T-helper 1 cell treated with Interleukin-12 subunit alpha and Interleukin-12 subunit beta and Interleukin-4 antibody, amounts not matched to agents 30 ng/mL and 1 ng/mL, for 36 hours (primary cell): ENCODE measurements around the gene ARHGAP42. TPM values are rescaled to one million over a fixed set of nuclear protein-coding genes. Genes with fewer than 3 reads are reported as not detected.

Source experiments
- intact Hi-C: fragments of 100-400 bp; cut with micrococcal nuclease; formaldehyde crosslinking; loops from one replicate; pipeline ENCODE4 v1.15.1; 2024
- total RNA-seq: library from RNA; stranded (reverse); gene quantifications from 2 replicates; pipeline ENCODE4 v1.2.3, GENCODE V29; 2022

ARHGAP42 gene
- total RNA-seq, 1 donor from 2014 or later, result 0.25 TPM

DNA sequence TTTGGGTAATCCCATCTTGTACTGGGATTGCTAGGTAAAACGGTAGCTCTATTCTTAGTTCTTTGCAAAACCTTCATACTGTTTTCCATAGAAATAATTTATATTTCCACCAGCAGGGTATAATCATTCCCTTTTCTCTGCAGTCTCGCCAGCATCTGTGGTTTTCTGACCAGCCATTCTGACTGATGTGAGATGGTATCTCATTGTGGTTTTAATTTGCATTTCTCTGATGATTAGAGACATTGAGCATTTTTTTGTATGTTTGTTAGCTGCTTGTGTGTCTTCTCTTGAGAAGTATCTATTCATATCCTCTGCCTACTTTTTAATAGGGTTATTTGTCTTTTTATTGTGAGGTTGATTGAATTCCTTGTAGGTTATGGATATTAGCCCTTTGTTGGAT, 221.7 kb downstream of the ARHGAP42 start:
- intact Hi-C loops, result no loop called here

DNA sequence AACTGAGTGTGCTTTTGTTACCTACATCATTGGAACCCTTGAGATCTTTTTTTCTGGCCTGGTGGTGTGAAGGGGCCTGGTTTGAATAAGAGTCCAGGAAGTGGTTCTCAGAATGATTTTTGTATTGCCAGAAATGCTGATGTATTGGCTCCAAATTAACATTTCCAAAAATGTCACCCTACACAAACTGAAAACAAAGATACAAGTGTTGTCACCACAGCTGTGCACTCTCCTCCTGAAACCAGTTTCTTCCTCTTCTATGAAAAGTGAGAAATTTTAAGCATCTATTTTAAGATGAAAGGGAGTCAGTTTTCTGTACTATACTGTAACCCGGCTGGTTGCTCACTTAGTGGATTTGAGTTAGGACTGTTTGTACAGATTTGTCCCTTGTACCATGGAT, 223.7 kb downstream of the ARHGAP42 start:
- intact Hi-C loops, result no loop called here

DNA sequence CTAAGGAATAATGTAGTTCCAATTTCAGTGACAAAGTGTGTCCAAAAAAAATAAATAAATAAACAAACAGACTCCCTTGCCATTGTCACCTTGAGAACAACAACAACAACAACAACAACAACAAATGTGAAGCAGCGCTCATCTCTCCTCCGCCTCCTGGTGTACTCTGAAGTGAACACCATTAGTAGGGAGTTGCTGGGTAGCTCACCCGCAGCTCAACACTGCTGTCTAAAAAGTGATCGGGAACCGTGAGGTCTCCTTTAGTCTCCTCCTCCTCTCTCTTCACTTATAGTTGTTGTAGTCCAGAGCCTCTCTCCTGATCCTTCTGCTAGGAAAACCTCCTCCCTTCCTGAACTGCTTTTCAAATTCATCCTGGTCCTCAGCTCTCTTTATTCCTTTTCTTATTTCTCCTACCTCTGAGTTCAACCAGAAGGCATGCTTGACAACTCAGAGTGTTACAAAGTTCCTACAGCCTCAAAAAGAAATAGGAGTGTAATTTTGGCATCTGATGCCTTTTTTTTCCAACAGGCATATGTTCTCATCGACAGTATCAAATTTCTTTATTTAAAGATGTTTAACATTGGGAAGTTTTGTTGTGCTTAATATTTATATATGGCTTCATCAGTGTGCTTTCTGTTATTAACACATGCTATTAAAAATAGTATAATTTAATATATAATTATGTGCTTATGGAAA, 227.5 kb downstream of the ARHGAP42 start:
- intact Hi-C loops, result no loop called here

DNA sequence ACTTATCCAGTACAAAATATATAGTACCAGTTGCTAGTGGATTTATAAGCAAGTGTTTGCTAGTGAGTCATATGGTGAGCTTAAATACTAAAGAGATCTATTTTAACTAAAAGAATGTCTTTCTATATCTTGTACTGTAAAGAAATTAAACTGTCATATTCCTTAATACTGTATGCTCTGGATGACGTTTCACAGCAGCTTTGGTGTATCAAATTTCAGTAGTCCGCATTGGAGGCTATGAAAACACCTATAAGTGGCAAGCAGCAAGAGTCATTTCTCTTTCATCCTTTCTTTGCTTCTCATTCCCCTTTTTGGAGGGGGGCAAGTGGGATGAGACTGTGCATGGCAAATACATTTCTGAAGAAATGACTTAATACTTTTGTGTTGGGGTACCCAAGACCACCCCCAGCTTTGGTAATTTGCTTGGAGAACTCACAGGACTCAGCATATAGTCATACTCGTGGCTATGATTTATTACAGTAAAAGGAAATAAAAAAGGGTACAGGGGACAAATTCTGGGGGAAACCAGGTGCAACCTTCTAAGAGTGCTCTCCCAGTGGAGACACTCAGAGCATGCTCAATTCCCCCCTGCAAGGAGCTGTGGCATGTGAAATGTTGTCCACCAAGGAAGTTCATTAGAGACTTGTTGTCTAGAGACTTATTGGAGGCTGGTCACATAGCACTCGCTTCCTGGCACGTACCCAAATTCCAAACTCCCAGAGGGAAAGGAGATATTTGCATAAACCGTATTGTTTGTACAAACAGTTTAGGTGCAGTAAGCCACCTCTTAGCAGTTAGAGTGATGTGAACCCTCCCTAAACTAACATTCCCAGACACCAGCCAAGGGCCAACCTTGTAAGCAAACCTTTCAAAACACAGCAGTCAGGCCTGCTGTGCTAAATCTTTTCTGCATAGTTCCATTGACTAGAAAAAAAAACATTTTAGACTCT, 231.7 kb downstream of the ARHGAP42 start:
- intact Hi-C loops, result no loop called here

DNA sequence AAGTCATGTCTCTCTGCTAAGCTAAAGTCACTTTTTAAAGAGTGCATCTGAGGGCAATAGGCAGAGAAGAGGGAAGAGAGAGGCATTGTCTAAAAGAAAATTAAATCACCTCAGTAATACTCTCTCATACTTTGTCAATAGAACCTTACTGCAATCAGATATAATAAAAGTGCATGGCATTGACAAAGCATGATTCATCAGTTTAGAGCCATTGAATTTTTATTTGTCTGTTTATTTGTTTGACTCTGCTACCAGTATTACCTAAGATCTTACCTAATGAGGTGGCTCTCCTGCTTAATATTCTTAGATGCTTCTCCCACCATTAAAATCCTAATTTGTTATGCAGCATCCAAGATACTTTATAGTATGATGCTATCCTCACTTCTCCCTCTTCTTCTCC, 233.5 kb downstream of the ARHGAP42 start:
- intact Hi-C loops, result no loop called here

DNA sequence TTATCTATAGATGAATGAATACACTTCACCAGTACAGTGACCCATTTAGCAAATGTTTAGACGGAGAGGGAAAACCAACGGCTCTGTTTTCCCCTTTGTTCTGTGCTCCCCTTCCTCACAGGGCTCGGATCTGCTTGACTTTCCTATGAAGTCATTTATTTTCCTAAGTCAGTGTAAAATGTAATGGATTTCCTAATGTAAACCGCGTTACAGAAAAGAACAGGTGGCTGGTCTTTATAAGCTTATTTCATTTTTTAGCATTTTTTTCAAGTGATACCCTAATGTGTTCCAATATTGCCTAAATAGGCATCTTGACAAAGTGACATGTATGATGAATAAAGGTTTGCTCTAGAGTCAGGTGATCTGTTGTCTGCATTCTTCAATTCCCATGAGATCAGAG, 235.0 kb downstream of the ARHGAP42 start:
- intact Hi-C loops, result no loop called here

DNA sequence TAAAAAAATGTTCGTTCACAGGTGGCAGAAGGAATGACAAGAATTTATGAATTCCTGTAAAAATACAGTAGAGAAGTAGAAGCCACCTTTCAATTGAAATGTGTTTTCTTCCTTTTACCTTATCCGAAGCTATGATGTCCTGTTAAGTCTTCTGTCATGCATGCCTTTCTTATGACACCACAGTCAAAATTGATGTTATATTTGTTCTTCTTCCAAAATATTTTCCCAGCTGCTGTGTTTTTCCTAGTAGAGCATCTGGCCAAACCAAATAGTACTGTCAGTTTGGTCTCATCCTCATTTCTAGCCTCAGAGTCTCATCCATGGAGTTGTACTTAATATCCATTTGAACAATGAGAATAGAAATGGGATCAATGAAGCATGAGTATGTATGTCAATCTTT, 236.5 kb downstream of the ARHGAP42 start:
- intact Hi-C loops, result no loop called here

DNA sequence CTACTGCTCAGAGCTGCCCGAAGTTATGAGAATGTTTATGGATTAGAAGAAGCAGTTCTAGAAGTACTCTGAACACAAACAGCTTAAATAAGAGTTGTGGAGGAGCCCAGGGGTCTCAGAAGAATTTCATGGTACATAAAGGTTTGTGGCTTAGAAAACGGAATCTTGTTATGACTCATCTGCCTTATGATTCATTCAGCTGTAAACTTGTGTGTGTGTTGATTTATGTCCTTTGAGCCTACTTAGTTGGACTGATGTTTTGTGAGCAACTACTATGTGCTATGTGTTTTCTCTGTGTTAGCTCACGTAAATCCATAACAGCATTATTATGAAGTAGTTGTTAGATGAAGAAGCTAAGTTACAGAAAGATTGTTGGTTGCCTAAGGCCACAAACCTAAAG, 238.8 kb downstream of the ARHGAP42 start:
- intact Hi-C loops, result loop anchor here (5.0 kb wide), 1 partner anchor 244 kb away; no protein-coding TSS in a partner anchor

DNA sequence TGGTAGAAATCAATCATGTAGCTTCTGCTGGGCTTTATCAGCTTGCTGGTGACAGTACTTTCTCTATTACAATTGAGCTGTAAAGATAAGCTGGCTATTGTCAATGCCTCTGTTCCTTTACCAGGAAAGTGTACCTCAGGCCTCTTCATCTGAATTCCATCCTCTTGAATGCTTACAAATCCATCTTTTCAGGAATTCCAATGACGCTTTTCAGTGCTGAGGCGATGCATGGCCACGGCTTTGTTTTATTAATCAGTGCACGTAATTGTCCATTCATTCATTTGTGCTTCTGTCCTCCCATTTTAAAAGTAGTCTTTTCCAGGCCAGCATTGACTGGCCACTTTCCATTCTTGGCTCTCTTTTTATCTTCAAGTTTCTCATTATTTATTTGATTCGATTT, 240.5 kb downstream of the ARHGAP42 start:
- intact Hi-C loops, result loop anchor here (5.0 kb wide), 1 partner anchor 245 kb away; no protein-coding TSS in a partner anchor

DNA sequence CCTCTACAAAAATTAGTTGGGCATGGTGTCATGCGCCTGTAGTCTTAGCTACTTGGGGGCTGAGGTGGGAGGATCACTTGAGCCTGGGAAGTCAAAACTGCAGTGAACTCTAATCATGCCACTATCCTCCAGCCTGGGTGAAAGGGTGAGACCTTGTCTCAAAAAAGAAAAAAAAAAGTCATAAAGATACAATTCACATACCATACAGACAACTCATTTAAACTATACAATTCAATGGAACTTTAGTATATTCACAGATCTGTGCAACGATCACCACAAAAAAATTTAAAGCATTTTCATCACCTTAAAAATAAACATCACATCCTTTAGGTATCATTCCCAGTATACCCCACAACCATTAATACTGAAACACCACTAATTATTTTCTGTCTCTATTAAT, 241.3 kb downstream of the ARHGAP42 start:
- intact Hi-C loops, result loop anchor here (5.0 kb wide), 1 partner anchor 246 kb away; no protein-coding TSS in a partner anchor

DNA sequence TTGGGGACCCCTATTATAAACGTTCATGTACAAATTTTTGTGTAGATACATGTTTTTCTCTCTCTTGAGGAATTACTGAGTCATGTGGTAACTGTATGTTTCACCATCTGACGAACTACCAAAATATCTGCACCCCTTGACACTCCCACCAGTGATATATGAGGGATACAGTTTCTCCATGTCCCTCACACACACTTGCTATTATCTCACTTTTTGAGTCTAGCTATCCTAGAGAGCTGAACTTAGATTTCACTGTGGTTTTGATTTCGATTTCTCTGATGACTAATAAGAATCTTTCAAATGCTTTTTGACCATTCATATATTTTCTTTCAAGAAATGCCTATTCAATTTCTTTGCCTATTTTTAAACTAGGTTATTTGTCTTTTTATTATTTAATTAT, 242.3 kb downstream of the ARHGAP42 start:
- intact Hi-C loops, result loop anchor here (5.0 kb wide), 1 partner anchor 247 kb away; no protein-coding TSS in a partner anchor

DNA sequence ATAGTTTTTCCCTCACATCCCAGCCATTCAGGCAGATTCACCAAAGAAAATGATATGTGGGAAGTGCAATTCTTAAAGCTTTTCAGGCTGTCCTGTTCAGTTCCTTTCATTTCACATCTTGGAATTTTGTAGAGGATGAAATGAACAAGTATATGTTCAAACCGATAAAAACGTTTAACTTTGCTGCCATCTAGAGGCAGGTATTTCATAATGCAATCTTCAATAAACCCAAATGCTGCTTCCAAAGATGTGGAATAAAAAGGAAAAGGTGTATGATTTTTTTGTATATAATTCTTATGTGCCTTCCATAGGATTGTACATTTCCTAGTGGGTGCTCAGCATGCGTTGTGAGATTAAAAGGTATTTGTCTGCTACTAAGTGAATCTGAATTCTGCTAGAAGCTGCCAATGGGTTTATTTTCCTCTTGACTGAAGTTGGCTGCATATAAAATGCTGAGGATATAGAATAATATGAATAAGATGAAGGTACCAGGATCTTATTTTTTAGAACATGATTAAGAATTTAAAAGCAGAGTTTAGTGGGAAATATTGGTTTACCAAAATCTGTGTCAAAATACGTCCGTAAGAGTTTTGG, 243.2 kb downstream of the ARHGAP42 start:
- intact Hi-C loops, result no loop called here

DNA sequence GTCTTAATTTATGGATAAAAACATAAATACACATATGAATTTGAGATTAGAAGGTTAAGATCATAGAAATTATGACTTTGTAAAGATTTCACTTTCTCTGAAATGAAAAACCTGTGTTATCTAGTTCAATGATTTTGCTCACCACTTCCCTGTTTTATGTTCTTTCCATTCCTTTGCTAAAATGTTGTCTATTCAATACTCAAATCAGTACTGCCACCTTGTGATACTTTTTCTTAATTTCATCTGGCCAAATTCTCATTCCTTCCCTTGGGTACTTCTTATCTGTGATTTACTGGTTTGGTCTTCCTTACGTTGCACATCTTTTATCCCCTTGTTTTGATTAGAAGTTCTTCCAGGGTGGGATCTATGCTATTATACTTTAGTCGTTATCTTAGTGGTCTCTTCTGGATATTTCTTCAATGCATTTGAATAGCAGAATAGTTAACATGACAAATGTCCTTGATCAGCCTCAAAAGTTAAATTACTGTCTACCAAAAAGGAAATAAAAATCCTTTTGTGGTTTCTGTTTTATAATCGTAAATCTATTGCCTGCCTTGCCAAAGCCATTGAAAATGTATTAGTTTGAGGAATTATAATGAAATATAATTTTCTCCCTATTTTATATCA, 245.5 kb downstream of the ARHGAP42 start:
- intact Hi-C loops, result no loop called here

DNA sequence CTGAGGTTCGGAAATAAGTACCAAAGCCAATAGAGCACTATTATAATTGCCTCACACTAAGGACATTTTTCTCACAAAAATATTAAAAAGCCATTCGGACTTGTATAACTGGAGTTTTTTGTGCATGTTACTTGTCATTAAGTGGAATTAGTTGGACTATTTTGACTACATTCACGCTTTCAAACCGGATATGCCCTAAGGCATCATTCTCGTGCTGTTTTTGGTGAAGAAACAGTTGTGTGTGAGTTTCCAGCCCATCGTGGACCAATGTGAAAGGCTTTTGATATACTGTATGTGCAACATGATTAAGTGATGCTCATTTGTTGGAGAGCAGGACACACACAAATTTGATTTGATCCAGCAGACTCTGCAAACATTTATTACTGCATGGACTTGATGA, 249.7 kb downstream of the ARHGAP42 start:
- intact Hi-C loops, result no loop called here

DNA sequence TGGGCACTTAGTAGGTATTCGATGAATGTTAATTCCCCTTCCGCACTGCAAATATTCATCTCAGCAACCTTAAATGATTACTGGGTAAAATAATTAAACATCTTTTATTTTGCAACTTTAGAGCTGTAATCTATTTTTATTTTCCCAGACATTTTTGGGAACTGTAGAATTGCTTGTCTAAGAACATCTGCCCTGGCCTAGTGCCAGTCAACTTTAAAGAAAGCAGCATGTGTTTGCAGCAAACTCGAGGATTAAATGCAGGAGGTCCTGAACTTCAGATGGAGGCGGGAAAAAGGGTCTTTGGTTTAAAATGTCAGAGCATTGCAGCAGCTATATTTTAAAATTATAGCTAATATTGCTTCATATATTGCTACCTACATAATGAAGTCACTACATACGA, 252.5 kb downstream of the ARHGAP42 start:
- intact Hi-C loops, result no loop called here

DNA sequence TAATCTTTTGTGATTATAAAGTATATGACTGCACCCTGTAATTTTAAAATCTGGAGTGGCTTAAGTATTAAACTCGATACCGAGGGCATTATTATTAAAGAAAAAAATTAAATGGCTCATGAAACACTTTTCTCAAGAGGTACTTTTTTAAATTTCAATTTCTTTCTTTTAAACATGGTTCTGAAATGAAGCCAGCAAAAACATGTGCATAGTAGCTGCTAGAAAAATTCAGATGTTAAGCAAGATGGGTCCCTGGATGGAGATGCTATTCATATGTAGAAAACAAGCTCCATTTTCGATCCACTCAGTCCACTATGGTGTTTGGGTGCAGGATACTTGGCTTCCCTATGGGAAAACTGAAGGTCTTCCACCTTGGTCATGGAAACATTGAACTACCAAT, 253.0 kb downstream of the ARHGAP42 start:
- intact Hi-C loops, result no loop called here

DNA sequence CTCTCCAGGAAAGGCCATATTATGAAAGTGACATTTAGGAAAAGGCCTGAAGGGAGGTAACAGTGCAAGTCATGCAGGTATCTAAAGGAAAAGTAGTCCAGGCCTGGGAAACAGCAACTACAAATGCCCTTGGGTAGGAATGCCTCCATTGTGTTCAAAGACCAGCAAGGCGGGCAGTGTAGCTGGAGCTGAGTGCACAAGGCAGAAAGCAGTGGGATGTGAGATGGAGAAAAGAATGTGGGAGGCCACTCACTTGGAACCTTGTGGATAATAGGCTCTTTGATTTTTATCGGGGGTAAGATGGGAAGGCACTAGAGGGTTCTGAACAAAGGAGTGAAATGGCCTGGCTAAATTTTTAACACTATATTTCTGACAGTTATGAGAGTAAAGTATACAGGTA, 253.9 kb downstream of the ARHGAP42 start:
- intact Hi-C loops, result no loop called here

DNA sequence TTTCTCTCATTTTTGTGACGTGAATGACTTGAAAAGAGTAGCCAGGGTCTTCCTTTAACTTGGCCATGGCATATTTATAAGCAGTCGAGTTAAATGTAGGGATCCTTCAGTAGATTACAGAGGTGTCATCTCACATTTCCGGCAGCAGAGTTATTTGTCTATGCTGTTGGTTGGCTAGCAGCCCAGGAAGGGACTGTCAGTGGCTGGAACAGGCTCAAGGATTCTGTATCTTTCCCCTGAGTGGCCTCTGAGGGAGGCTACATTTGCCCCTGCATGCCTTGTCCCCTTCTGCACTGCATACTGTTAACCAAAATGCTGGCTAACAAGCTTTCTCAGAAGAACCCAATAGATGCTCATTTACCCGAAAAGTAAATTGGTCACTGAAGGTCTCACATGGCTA, 254.9 kb downstream of the ARHGAP42 start:
- intact Hi-C loops, result no loop called here

DNA sequence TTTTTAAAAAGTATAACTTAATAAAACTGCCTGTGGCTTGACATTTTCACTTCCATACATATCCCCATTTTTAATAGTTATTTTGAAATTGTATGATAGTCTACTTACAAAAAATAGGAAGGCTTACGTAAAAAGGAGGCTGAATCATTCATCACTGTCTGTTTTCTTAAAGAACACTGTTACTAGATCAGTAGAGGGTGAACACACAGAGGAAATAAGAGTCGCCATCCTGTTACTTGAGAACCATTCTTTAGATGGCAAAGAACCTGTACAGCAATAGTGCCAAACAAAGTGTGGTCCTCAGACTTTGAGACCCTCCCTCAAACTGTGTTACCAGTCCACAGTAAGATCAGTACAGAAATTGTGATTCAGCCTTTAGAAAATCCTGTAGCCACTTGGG, 261.8 kb downstream of the ARHGAP42 start:
- intact Hi-C loops, result no loop called here

DNA sequence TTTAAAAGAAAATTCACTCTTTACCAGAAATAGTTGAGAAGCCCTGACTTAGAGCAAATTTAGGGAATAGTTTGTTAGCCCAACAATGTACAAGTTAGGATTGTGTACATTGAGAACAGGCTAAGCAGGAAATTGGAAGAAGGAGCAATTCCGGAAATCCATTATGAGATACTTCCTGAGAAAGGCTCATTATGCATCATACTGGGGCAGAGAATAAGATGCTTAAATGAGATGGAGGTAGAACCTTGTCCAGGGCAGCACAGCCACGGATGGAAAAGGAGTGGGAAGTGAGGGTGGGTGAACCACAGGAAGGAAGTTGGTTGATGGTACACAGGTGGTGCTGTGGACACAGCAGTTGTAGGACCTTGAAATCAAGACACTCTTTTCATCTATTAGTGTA, 262.4 kb downstream of the ARHGAP42 start:
- intact Hi-C loops, result no loop called here

DNA sequence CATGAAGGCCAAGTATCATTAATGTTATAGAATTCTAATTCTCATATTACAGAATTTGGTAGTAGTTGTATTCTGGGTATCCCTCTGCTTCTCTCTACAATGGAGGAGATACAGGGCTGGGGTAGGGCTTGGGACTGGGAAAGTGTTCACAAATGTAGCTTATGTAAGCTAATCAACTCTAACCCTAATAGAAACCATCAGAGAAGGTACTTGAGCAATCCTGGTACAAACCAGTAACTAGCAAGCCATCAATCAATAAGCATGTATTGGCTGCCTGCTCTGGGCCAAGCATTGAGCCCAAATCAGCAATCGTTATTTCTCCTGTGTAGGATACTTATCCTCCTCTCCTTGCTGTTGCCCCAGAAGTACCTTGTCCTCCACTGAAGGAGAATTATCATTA, 268.2 kb downstream of the ARHGAP42 start:
- intact Hi-C loops, result no loop called here

DNA sequence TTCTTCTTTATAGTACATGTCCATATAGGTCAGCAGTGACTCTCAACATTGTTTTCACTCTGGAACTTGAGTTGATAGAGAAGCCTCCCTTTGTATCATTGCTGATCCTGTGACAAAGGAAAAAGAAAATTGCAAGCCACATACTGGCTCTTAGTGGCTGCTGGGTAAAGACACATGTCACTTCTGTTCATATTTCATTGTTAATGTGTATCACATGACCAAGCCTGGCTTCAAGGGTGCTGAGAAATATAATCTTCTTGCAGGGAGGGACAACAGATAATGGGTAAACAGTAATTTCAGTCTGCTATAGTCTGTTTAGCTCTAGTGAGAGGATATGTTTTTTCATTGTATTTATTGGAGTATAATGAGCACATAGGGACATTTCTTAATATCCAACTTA, 269.3 kb downstream of the ARHGAP42 start:
- intact Hi-C loops, result no loop called here
